ENCODE measurements around the gene RABEP2.
"Not testable (repeated sequence)": the region's sequence is repeated elsewhere in the genome, so short reads cannot be mapped to it uniquely, and the experiment has no call there.

The RABEP2 gene, protein sequence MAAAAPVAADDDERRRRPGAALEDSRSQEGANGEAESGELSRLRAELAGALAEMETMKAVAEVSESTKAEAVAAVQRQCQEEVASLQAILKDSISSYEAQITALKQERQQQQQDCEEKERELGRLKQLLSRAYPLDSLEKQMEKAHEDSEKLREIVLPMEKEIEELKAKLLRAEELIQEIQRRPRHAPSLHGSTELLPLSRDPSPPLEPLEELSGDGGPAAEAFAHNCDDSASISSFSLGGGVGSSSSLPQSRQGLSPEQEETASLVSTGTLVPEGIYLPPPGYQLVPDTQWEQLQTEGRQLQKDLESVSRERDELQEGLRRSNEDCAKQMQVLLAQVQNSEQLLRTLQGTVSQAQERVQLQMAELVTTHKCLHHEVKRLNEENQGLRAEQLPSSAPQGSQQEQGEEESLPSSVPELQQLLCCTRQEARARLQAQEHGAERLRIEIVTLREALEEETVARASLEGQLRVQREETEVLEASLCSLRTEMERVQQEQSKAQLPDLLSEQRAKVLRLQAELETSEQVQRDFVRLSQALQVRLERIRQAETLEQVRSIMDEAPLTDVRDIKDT

GRCh38 chr16:28924762-28925385 lies at the start of gene RABEP2:
RABEP2 (minus strand) TSS chr16:28925238; CDS start chr16:28925163, 75 bp downstream.
- peak; percentile 93 to 98 for DNase-seq

DNA sequence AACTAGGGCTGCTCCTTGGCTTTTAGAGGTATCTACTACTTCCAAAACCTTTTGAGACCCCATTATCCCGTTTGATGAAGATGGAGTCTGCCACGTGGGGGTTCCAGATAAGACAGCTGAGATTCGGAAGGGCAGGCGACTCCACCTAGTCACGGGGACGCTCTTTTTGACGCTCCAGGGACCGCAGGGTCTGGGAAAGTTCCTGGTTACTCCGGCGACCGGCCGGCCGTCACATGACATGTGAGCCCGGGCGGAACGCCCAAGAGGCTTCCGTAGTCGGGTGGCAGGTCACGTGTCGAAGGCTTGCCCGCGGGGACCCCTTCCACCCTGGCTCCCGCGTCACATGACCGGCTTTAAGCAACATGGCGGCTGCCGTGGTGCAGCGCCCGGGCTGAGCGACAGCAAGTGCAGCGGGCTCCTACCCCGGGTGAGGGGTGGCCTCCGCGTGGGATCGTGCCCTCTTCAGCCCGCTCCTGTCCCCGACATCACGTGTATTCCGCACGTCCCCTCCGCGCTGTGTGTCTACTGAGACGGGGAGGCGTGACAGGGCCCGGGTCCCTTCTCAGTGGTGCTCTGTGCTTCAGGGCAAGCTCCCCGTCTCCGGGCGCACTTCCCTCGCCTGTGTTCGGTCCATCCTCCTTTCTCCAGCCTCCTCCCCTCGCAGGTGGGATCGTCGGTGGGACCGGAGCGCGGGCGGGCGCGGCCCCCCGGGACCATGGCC lies 49.6 kb upstream of the RABEP2 start, which contains the start of gene SPNS1:
SPNS1 (plus strand) TSS at position 342 of the 721 bp plus-strand sequence; CDS start at position 716, 374 bp downstream.
- peak; percentile 85 to 96 for DNase-seq

DNA sequence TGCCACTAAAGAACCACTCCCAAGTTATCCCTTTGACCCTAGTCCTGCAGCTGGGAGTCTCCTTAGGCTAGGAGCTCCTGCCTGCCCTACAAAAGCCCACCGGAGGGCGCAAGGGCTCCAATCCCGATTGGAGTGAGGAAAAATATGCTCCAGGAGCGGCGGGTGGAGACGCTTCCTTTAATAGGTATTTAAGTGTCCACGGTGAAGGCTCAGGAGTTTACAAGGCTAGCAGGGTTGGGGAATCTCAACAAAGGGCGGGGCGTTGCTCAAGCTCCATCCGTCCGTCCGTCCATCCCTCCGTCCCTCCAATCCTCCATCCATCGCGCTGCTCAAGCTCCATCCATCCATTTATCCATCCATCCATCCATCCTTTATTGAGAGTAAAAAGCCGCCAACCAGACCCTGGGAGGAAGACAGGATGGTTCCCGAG lies 49.0 kb upstream of the RABEP2 start:
- peak; percentile 32 to 70 for DNase-seq

GRCh38 chr16:28969696-28970095 lies 44.7 kb upstream of the RABEP2 start:
- DNase-seq, result not testable (repeated sequence)

DNA sequence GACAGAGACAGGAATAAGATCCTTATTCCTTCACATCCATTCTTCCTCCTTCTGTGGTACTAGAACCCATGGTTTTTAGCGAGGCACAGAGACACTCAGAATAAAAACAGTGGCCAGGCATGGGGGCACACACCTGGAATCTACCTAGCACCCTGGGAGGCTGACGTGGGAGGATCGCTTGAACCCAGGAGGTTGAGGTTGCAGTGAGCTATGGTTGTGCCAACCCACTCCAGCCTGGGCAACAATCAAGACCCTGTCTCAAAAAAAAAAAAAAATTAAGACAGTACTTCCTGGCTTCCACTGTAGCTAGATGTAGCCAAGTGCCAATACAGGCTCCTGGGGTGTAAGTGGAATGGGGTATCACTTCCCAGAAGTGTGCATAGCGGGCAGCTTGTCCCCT lies 42.1 kb upstream of the RABEP2 start:
- DNase-seq, result no peak

DNA sequence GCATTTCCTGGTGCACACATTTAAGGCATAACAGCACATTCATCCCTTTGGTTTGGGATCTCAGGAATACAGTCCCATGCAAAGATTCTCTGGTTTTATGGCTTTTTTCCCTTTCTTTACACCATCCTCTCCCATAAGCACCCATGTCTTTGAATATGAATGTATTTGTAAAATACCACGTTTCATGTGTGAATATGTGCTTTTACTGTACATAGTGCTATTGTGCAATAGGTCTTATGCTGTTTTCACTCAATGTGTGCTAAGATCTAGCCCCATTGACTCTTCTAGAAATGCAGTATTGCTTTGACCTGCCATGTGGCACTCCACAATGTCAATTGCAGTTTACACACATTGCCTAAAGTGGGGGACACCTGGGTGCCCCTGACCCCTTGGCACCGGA lies 39.5 kb upstream of the RABEP2 start:
- no peak for DNase-seq

GRCh38 chr16:28964072-28964471 lies 39.0 kb upstream of the RABEP2 start:
- DNase-seq, result no peak

DNA sequence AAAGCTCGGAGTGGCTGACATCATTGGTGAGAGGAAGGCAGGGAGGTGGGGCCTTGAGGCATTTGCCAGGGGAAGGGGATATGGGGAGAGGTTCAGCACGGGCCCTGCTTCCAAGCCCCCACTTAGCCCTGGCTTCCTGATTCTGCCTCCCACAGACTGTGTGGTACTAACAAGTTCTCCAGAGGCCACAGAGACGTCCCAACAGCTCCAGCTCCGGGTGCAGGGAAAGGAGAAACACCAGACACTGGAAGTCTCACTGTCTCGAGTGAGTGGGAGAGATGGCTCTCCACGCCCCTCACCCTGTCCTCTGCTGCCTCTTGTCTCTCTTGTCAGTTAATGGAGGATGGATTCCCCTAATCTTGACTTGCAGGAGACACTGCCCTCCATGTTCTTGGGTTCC lies 33.8 kb upstream of the RABEP2 start:
- DNase-seq, result no peak

DNA sequence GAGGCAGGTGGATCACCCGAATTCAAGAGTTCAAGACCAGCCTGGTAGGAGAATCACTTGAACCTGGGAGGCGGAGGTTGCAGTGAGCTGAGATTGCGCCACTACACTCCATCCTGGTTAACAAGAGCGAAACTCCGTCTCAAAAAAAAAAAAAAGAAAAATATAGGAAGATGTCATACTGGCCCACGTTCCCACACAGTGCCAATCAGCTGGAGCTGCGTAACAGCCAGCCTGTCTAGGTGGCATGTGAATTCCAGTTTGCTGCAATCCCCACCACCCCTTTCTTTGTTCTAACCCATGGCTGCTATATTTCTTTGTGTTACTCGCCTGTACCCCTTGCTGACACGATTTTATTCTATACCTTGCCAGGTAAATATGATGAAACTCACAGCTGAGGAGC lies 33.2 kb upstream of the RABEP2 start:
- no peak for DNase-seq

DNA sequence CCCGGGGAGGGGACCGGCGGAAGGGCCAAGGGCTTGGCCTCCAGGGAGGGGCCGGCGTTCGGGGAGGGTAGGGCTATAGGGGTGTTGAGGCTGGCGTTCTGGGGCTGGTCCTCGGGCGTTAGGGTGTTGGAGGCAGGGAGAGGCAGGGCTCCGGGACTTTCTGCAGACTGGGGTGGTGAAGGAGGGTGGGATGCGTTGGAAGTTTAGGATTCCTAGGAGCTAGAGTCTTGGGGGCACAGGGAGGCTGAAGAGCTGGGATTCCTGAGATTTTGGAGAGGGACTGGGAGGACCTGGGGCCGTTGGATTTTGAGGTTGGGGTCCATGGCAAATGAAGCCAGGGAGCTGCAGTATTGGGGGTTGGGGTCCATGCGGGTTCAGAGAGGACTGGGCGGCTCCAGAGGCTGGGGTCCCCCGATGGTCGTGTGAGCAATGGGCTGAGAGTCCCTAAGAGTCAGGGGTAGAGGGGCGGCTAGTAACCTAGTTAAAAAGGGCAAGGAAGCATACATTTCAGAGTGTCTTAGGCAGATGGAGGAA lies 26.4 kb upstream of the RABEP2 start:
- DNase-seq, result no peak

- DNase-seq, result peak; percentile 99
These were observed 25.8 kb upstream of the RABEP2 start, which contains the start of gene NFATC2IP for GRCh38 chr16:28950648-28951409. NFATC2IP (plus strand) TSS chr16:28950937; CDS start chr16:28951012, 75 bp downstream.

DNA sequence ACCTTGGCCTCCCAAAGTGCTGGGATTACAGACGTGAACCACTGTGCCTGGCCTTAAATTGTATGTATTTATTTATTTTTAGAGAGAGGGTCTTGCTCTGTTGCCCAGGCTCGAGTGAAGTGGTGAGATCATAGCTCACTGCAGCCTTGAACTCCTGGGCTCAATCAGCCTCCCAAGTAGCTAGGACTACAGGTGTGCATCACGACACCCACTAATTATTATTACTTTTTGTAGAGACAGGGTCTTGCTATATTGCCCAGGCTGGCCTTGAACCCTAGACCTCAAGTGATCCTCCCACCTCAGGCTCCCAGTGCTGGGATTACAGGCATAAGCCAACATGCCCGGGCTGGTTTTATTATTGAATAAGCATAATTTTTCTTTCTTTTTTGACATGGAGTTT lies 21.6 kb upstream of the RABEP2 start:
- no peak for DNase-seq

DNA sequence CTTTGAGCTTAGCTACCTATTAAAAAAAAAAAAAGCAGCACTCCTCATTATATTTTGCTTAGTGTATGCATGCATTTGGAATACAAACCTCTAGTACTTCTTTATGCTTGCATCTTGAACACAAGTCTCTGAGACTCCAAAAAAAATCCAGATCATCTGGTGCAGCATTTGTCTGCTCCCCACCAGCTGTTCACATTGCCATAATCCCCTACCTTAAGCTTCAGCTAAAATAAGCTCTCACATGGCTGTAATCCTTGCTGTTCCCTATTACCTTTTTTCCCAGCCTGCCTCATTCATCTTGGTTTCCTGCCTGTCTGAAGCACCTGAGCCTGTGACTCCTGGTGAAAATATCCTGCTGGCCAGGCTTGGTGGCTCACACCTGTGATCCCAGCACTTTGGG lies 18.2 kb upstream of the RABEP2 start:
- DNase-seq, result no peak

DNA sequence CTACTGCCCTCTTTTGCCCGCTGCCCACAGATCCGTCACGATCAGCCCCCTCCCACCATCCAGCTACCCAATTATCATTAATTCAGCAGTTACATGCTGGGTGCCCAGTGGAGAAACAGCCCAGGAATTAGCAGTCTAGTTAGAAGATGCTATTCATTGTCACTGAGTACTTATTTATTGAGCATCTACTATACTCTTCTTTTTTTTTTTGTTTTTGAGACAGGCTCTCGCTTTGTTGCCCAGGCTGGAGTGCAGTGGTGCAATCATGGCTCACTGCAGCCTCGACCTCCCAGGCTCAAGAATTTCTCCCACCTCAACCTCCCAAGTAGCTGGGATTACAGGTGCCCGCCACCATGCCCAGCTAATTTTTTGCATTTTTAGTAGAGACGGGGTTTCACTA lies 14.8 kb upstream of the RABEP2 start:
- DNase-seq, result not testable (repeated sequence)

DNA sequence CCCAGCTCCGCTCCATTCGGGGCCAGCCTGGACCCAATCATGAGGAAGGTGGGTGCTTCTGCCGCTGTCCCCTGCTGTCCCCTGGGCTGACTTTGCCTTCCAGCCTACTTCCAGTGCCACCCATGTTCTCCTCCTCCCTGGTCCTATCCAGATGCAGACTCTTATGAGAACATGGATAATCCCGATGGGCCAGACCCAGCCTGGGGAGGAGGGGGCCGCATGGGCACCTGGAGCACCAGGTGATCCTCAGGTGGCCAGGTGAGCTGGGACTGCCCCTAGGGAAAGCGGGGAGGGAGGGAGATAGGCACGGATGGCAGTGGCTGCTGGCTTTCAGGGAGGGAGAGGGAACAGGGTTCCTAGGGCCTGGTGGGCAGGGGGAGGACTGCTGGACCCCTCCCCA lies 13.7 kb upstream of the RABEP2 start:
- no peak for DNase-seq

DNA sequence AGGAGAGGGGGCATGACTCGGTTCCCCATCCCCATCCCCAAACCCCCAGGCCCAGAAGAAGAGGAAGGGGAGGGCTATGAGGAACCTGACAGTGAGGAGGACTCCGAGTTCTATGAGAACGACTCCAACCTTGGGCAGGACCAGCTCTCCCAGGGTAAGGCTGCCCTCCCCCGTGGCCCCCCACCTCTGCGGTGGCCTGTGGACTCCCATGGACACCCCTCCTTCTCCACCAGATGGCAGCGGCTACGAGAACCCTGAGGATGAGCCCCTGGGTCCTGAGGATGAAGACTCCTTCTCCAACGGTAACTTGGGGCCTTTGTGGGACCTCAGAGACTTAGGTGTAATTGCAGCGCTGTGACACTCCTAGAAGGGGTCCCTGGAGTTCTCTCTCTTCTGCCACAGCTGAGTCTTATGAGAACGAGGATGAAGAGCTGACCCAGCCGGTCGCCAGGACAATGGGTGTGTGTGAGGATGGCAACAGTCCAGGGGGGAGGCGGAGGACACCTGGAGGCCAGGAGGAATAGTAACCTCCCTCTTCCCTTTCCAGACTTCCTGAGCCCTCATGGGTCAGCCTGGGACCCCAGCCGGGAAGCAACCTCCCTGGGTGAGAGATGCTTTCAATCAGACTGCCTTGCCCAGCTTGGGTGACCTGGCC lies 12.3 kb upstream of the RABEP2 start:
- DNase-seq, result no peak

GRCh38 chr16:28936784-28937155 lies 11.7 kb upstream of the RABEP2 start:
- no peak for DNase-seq

GRCh38 chr16:28935924-28936783 lies 11.1 kb upstream of the RABEP2 start:
- DNase-seq, result peak; percentile 45 to 91

DNA sequence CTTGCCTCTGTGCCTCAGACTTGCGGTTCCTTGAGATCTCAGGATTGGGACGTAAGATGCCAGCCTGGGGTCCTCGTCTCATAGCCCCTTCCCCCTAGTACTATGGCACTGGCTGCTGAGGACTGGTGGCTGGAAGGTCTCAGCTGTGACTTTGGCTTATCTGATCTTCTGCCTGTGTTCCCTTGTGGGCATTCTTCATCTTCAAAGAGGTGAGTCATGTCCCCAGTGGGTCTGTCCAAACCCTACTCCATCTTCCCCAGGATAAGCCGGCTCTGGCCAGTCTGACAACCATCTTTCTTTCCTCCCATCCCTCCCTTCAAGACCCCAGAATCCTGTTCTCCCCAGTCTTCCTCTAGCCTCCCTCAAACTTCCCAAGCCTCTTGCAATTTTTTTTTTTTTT lies 10.3 kb upstream of the RABEP2 start:
- no peak for DNase-seq

DNA sequence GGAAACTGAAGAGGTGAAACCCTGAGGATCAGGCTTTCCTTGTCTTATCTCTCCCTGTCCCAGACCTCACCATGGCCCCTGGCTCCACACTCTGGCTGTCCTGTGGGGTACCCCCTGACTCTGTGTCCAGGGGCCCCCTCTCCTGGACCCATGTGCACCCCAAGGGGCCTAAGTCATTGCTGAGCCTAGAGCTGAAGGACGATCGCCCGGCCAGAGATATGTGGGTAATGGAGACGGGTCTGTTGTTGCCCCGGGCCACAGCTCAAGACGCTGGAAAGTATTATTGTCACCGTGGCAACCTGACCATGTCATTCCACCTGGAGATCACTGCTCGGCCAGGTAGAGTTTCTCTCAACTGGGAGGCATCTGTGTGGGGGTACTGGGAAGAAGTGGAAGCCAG lies 8.1 kb upstream of the RABEP2 start:
- DNase-seq, result peak in 1 of 2 experiments; percentile 17
